SK-N-SH treated with all-trans-retinoic acid at 6 μM for 48 hours (cell line): ENCODE measurements around the gene DLG1.

Experiments
- ATAC-seq: fragments of 200-7000 bp; cut with Tn5 transposase; 3 replicates; pipeline ENCODE4 v1.9.1; 2020; ENCODE audit warnings: mild to moderate bottlenecking, moderate library complexity
- BACH2 ChIP-seq: fragments of 250-450 bp; sonication (Bioruptor Pico); IDR thresholded peaks from 2 replicates; pipeline ENCODE4 v1.9.0; 2021; ENCODE audit warnings: mild to moderate bottlenecking, borderline replicate concordance
- CSDC2 ChIP-seq: fragments of 250-450 bp; sonication (Bioruptor Pico); IDR thresholded peaks from 2 replicates; pipeline ENCODE4 v1.5.0; 2020; ENCODE audit warnings: mild to moderate bottlenecking, moderate library complexity
- ESRRG ChIP-seq: fragments of 250-450 bp; sonication (Bioruptor Pico); IDR thresholded peaks from 2 replicates; pipeline ENCODE4 v1.6.1; 2021; ENCODE audit warnings: mild to moderate bottlenecking
- GLIS3 ChIP-seq: fragments of 250-450 bp; sonication (Bioruptor Pico); IDR thresholded peaks from 2 replicates; pipeline ENCODE4 v1.5.0; 2020; ENCODE audit warnings: mild to moderate bottlenecking, moderate library complexity
- ISL1 ChIP-seq: fragments of 250-450 bp; sonication (Bioruptor Pico); IDR thresholded peaks from 2 replicates; pipeline ENCODE4 v2.1.2; 2022; ENCODE audit warnings: mild to moderate bottlenecking, moderate library complexity
- OSR1 ChIP-seq: fragments of 250-450 bp; sonication (Bioruptor Pico); IDR thresholded peaks from 2 replicates; pipeline ENCODE4 v1.8.0; 2022; ENCODE audit warnings: moderate library complexity, mild to moderate bottlenecking, inconsistent platforms
- PATZ1 ChIP-seq: fragments of 250-450 bp; sonication (Bioruptor Pico); IDR thresholded peaks from 2 replicates; pipeline ENCODE4 v1.8.0; 2020; ENCODE audit warnings: mild to moderate bottlenecking, moderate library complexity, borderline replicate concordance
- PPARA ChIP-seq: fragments of 250-450 bp; sonication (Bioruptor Pico); IDR thresholded peaks from 2 replicates; pipeline ENCODE4 v1.5.0; 2020; ENCODE audit warnings: mild to moderate bottlenecking, borderline replicate concordance
- RARB ChIP-seq: fragments of 250-450 bp; sonication (Bioruptor Pico); IDR thresholded peaks from 2 replicates; pipeline ENCODE4 v1.8.0; 2021; ENCODE audit warnings: mild to moderate bottlenecking, moderate library complexity
- SNAI2 ChIP-seq: fragments of 250-450 bp; sonication (Bioruptor Pico); IDR thresholded peaks from 2 replicates; pipeline ENCODE4 v1.5.0; 2020; ENCODE audit warnings: mild to moderate bottlenecking, moderate library complexity
- TOX ChIP-seq: fragments of 250-450 bp; sonication (Bioruptor Pico); IDR thresholded peaks from 2 replicates; pipeline ENCODE4 v1.8.0; 2021; ENCODE audit warnings: mild to moderate bottlenecking, moderate library complexity, borderline replicate concordance
- TSHZ2 ChIP-seq: fragments of 250-450 bp; sonication (Bioruptor Pico); IDR thresholded peaks from 2 replicates; pipeline ENCODE4 v1.5.0; 2020; ENCODE audit warnings: mild to moderate bottlenecking, moderate library complexity
- ZC3H10 ChIP-seq: fragments of 250-450 bp; sonication (Bioruptor Pico); IDR thresholded peaks from 2 replicates; pipeline ENCODE4 v1.5.1; 2021; ENCODE audit warnings: mild to moderate bottlenecking, moderate library complexity
- ZFP3 ChIP-seq: fragments of 250-450 bp; sonication (Bioruptor Pico); IDR thresholded peaks from 2 replicates; pipeline ENCODE4 v1.5.0; 2020; ENCODE audit warnings: mild to moderate bottlenecking, moderate library complexity
- ZFP30 ChIP-seq: fragments of 450-650 bp; formaldehyde crosslinking; IDR thresholded peaks from 2 replicates; pipeline ENCODE4 v1.5.0; 2022; ENCODE audit warnings: mild to moderate bottlenecking, moderate library complexity
- ZNF565 ChIP-seq: fragments of 450-650 bp; formaldehyde crosslinking; conservative IDR thresholded peaks from 2 replicates; pipeline ENCODE4 v1.5.0; 2020; ENCODE audit warnings: low read depth, mild to moderate bottlenecking, moderate library complexity
- ZNF70 ChIP-seq: fragments of 450-650 bp; formaldehyde crosslinking; IDR thresholded peaks from 2 replicates; pipeline ENCODE4 v1.5.0; 2020; ENCODE audit warnings: mild to moderate bottlenecking, moderate library complexity
- ZNF8 ChIP-seq: fragments of 450-650 bp; formaldehyde crosslinking; IDR thresholded peaks from 2 replicates; pipeline ENCODE4 v1.5.0; 2020; ENCODE audit warnings: mild to moderate bottlenecking, moderate library complexity
- TF ChIP-seq, protein P1 (sequence below): fragments of 250-450 bp; sonication (Bioruptor Pico); IDR thresholded peaks from 2 replicates; pipeline ENCODE4 v1.8.0; 2021; ENCODE audit warnings: low read depth, mild to moderate bottlenecking, moderate library complexity, borderline replicate concordance
- TF ChIP-seq, protein P2 (sequence below): fragments of 250-450 bp; sonication (Bioruptor Pico); IDR thresholded peaks from 2 replicates; pipeline ENCODE4 v1.5.1; 2020; ENCODE audit warnings: low read depth, mild to moderate bottlenecking, moderate library complexity

DLG1 gene

DNA sequence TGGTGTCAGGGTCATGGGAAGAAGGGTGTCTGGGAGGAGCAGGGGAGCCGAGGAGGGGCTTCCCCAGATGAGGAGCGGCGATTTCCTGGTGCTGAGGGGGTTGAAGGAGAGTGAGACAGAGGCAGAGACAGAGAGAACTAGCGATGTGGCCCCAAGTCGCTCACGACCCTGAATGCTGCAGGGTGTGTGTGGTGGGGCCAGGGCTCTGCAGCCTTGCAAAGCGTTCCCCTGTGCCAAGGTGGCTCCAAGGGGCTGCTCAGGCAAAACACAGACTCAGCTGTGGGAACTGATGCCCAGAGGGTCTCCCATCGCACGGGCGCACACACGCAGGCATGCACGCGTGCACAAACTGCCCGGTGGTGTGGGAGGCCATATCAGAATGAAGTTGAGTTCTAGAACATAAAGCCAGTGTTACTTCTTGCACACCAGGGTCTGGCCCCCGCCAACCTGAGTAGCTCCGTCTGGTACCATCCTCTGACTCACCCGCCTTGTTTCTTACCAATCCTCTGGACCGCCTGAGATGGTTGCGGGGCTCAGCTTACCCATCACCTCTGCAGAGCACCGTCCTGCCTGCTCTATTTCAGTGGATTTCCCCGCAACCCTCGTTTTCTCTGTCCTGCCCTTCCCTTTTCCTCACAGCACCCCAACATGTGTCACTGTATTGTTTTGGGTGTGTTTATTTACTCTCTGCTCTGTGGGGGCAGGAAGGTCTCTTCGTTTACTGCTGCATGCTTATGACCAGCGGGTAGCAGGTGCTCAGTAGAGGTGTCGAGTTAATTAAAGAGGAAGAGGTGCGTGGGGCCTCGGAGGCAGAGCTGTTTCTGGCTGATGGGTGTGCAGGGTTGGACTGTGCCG, 273.3 kb downstream of the DLG1 start:
- TF ChIP-seq ZNF8 (CRISPR knock-in tag): no peak
- no peak for TF ChIP-seq ZC3H10 (CRISPR knock-in tag)
- TF ChIP-seq ZFP30 (CRISPR knock-in tag): no peak
- no peak for TF ChIP-seq ESRRG (CRISPR knock-in tag)
- no peak for TF ChIP-seq TSHZ2 (CRISPR knock-in tag)
- no peak for TF ChIP-seq ISL1 (CRISPR knock-in tag)
- TF ChIP-seq, protein P1, sequence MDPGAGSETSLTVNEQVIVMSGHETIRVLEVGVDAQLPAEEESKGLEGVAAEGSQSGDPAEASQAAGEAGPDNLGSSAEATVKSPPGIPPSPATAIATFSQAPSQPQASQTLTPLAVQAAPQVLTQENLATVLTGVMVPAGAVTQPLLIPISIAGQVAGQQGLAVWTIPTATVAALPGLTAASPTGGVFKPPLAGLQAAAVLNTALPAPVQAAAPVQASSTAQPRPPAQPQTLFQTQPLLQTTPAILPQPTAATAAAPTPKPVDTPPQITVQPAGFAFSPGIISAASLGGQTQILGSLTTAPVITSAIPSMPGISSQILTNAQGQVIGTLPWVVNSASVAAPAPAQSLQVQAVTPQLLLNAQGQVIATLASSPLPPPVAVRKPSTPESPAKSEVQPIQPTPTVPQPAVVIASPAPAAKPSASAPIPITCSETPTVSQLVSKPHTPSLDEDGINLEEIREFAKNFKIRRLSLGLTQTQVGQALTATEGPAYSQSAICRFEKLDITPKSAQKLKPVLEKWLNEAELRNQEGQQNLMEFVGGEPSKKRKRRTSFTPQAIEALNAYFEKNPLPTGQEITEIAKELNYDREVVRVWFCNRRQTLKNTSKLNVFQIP (CRISPR knock-in tag): no peak
- no peak for TF ChIP-seq RARB (CRISPR knock-in tag)
- no peak for TF ChIP-seq GLIS3

GRCh38 chr3:197023998-197024651, 274.3 kb downstream of the DLG1 start:
- no peak for ATAC-seq
- TF ChIP-seq ZNF70 (CRISPR knock-in tag): no peak
- TF ChIP-seq, protein P1 (CRISPR knock-in tag): no peak
- no peak for TF ChIP-seq CSDC2 (CRISPR knock-in tag)
- no peak for TF ChIP-seq ISL1 (CRISPR knock-in tag)
- TF ChIP-seq ZNF8 (CRISPR knock-in tag): no peak
- TF ChIP-seq SNAI2: no peak
- no peak for TF ChIP-seq OSR1 (CRISPR knock-in tag)
- TF ChIP-seq PPARA (CRISPR knock-in tag): no peak
- no peak for TF ChIP-seq ZFP3
- no peak for TF ChIP-seq ZC3H10 (CRISPR knock-in tag)
- TF ChIP-seq, all 23 proteins: peak for 0

More for the DNA sequence above, 273.3 kb downstream of the DLG1 start:
- ATAC-seq: no peak

DNA sequence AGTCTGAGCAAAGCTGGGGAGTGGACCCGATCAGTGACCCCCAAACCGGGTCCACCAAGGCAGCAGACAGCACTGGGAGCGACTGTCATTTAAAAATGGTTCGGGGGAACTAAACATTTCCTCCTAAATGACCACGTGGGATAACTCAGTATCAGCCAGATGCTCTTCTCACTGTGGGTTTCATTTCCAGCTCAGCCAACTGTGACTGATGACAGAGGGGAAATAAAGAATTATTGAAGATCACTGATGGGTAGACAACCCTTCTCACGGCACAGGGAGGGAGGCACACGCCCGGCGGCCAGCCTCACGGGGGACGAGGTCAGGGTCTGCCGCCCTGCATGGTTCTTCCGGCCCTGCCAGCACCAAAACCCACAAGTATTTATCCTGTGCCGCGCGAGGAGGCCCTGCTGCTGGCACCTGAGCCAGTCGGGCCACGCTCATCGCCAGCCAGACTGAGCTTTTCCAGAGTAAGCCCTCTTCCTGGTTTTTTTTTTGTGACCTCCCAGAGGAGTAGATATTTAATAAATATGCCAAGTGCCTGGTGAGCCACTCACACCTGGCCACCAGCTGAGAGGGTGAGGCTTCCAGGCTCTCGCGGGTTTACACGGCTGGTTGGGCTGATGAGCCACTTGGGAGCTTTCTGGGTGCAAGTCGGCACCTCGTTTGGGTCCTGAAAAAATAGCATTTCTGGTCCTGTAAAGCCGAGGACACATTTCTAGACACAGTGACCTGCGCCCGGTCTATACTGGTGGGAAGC, 275.0 kb downstream of the DLG1 start:
- TF ChIP-seq ZFP30 (CRISPR knock-in tag): no peak
- no peak for TF ChIP-seq RARB (CRISPR knock-in tag)
- no peak for TF ChIP-seq TOX (CRISPR knock-in tag)
- TF ChIP-seq TSHZ2 (CRISPR knock-in tag): no peak
- no peak for TF ChIP-seq CSDC2 (CRISPR knock-in tag)
- TF ChIP-seq OSR1 (CRISPR knock-in tag): no peak
- no peak for TF ChIP-seq ZC3H10 (CRISPR knock-in tag)
- no peak for TF ChIP-seq ZNF8 (CRISPR knock-in tag)
- TF ChIP-seq, protein P1 (CRISPR knock-in tag): no peak
- no peak for TF ChIP-seq BACH2
- TF ChIP-seq, protein P2, sequence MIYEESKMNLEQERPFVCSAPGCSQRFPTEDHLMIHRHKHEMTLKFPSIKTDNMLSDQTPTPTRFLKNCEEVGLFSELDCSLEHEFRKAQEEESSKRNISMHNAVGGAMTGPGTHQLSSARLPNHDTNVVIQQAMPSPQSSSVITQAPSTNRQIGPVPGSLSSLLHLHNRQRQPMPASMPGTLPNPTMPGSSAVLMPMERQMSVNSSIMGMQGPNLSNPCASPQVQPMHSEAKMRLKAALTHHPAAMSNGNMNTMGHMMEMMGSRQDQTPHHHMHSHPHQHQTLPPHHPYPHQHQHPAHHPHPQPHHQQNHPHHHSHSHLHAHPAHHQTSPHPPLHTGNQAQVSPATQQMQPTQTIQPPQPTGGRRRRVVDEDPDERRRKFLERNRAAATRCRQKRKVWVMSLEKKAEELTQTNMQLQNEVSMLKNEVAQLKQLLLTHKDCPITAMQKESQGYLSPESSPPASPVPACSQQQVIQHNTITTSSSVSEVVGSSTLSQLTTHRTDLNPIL (CRISPR knock-in tag): no peak
- no peak for TF ChIP-seq PATZ1
- TF ChIP-seq ZNF565 (CRISPR knock-in tag): no peak
- ATAC-seq: no peak
